Measurements from ENCODE around the gene ANKS1B. TPM values are rescaled to one million over a fixed set of nuclear protein-coding genes. Genes with fewer than 3 reads are reported as not detected.

Gene ANKS1B
- total and polyA plus RNA-seq, 2 experiments from 2014 or later, result 1.8 to 1.9 TPM

DNA sequence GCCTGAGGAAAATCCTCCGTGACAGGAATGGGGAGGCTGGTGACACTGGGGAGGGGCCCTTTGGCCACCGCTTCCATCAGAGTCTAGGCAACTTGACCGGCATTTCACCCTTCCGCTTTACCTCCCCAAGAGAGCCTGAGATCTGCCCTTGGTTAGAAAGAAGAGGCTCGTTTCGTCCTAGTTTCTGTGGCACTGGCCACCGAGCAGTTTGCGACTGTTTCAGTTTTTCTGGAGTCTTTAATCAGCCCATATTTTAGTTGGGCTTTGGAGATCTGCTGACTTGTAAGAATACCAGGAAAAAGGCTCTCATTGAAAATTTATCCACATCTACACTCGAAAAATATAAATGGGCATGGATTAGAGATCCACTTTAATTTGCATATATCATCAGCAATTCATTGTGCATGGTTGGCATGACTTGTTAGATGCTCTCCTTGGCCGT is 414 bp upstream of the ANKS1B start:
- TF ChIP-seq, protein P1, sequence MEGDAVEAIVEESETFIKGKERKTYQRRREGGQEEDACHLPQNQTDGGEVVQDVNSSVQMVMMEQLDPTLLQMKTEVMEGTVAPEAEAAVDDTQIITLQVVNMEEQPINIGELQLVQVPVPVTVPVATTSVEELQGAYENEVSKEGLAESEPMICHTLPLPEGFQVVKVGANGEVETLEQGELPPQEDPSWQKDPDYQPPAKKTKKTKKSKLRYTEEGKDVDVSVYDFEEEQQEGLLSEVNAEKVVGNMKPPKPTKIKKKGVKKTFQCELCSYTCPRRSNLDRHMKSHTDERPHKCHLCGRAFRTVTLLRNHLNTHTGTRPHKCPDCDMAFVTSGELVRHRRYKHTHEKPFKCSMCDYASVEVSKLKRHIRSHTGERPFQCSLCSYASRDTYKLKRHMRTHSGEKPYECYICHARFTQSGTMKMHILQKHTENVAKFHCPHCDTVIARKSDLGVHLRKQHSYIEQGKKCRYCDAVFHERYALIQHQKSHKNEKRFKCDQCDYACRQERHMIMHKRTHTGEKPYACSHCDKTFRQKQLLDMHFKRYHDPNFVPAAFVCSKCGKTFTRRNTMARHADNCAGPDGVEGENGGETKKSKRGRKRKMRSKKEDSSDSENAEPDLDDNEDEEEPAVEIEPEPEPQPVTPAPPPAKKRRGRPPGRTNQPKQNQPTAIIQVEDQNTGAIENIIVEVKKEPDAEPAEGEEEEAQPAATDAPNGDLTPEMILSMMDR (IDR thresholded peaks at IDR 0.05; ENCODE audit: low read depth, low read length), result no peak
- peak overlapping the region; percentile 48 for H3K4me3 ChIP-seq
- no peak overlapping the region for H3K27ac ChIP-seq
- H3K4me1 ChIP-seq (ENCODE audit: low read depth), result peaks cover 7% of the 10 kb centered on the region
- no peaks in the 10 kb centered on the region for H3K36me3 ChIP-seq
- no peak for DNase-seq (ENCODE audit: low read depth in 1 of 2, low spot score in 1 of 2)
- H3K27me3 ChIP-seq, result peaks cover 50% of the 10 kb centered on the region
- H3K9me3 ChIP-seq (ENCODE audit: low read depth), result no peaks in the 10 kb centered on the region

DNA sequence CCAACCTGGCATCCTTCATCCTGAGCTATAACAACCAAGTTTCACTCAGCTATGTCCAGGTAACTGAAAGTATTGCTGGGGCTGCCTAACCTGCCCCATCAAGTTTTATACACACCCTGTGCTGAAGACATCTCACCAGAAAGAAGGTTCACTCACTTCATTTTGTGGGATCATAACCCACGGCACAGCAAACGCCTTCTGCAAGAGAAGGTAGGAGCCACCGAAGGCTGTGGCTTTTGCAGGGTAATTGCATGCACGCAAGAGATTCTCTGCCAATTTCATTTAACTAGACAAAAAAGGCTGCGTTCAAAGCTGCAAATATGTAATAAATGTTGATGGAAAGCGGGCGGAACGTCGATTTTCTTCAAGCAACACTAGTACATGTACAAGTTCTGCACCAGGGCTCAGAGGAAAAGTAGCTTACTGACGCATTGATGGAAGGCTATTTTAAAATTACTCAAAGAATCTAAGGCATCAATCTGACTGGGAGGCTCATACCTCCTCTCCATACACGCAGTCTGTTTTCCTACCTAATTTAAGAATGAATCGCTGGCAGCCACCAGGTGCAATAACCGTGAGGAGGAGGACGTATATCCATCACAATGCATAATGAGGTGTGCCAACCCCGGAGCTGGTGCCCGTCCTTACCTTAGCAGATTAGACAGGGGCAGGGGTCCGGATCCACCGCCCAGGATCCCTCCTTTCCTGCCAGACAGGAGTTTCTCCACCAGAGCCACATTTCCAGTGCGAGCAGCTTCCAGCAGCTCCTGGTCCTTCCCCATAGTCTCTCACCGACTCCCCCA is 1.1 kb downstream of the ANKS1B start:
- peak overlapping the region; percentile 40 for H3K4me3 ChIP-seq
- H3K36me3 ChIP-seq, result no peaks in the 10 kb centered on the region
- TF ChIP-seq, protein P1 (IDR thresholded peaks at IDR 0.05; ENCODE audit: low read depth, low read length), result no peak
- peaks cover 56% of the 10 kb centered on the region for H3K27me3 ChIP-seq
- H3K9me3 ChIP-seq (ENCODE audit: low read depth), result no peaks in the 10 kb centered on the region
- H3K27ac ChIP-seq, result no peak overlapping the region
- peaks cover 7% of the 10 kb centered on the region for H3K4me1 ChIP-seq (ENCODE audit: low read depth)
- peak in 1 of 2 donors; percentile 7 for DNase-seq (ENCODE audit: low read depth in 1 of 2, low spot score in 1 of 2)

DNA sequence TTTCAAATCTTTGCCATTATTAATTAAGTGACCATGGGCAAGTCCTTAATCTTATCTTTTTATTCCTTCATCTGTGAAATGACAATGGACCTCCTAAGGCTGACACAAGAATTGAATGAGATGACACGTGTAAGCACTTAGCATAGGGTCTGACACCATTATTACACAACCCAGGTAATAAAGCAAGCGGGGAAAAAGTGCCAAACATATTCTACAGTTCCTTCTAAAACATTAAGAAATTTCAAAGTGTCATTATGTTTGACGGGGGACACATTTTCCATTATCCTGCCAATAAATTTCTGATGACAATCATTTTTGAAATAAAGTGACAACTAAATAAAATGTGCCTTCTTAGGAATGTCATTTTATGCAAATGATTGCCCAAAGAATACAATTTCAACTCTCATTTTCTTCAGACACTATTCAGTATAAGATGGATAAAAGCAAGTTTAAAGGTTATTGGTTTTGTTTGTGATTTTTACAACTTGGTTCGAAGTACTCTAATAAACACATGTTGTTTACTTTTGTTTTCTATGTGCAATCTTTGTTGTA is 3.0 kb downstream of the ANKS1B start:
- Histone ChIP-seq H3K4me1 (ENCODE audit: low read depth) (peaks cover 7% of the 10 kb centered on the region), H3K9me3 (ENCODE audit: low read depth) (no peaks in the 10 kb centered on the region), H3K36me3 (no peaks in the 10 kb centered on the region), H3K27ac (no peak overlapping the region), H3K27me3 (peaks cover 56% of the 10 kb centered on the region), H3K4me3 (no peak overlapping the region)
- no peak for DNase-seq (ENCODE audit: low read depth in 1 of 2, low spot score in 1 of 2)
- TF ChIP-seq, protein P1 (IDR thresholded peaks at IDR 0.05; ENCODE audit: low read depth, low read length), result no peak

DNA sequence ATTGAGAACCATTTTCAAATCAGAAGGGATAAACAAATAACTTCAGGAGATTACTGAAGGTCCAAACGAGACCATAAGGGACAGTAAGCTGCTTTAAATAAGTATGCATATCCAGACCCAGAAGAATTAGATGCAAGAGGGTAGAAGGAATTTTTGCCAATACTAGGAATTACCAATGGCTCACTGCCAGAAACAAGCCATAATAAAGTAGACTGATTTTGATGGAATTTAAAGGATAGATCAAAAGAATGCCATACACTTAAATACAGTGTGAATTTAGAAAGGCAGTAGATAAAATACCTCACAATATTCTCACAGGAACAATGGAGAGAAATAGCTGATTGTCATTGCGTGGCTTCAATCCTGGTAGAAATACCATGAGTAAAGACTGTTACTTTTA is 5.3 kb downstream of the ANKS1B start:
- Histone ChIP-seq H3K4me3 (no peak overlapping the region), H3K9me3 (ENCODE audit: low read depth) (no peaks in the 10 kb centered on the region), H3K27me3 (peaks cover 45% of the 10 kb centered on the region), H3K36me3 (no peaks in the 10 kb centered on the region), H3K27ac (no peak overlapping the region), H3K4me1 (ENCODE audit: low read depth) (no peaks in the 10 kb centered on the region)
- TF ChIP-seq, protein P1 (IDR thresholded peaks at IDR 0.05; ENCODE audit: low read depth, low read length), result no peak
- no peak for DNase-seq (ENCODE audit: low read depth in 1 of 2, low spot score in 1 of 2)

DNA sequence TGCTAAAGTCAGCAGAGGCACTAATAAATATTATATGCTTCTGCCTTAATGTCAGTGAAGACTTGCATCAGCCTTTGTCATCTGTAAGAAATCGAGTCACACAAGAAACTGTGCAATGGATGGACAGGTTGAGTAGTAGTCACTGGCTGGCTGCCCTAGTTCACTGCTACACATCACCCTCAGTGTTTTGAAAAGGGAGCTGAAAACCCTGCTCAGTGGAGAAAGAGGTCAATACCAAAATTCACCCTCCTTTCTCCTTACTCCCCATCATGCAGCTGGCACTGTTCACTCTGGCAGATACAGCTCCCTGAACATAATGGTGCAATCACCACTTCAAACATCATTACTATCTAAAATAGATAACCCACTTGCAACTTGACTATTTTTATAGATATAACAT is 6.6 kb downstream of the ANKS1B start:
- Histone ChIP-seq H3K4me3 (no peak overlapping the region), H3K27ac (no peak overlapping the region), H3K27me3 (peaks cover 36% of the 10 kb centered on the region), H3K36me3 (no peaks in the 10 kb centered on the region), H3K9me3 (ENCODE audit: low read depth) (no peaks in the 10 kb centered on the region), H3K4me1 (ENCODE audit: low read depth) (no peaks in the 10 kb centered on the region)
- TF ChIP-seq, protein P1 (IDR thresholded peaks at IDR 0.05; ENCODE audit: low read depth, low read length), result no peak
- DNase-seq (ENCODE audit: low read depth in 1 of 2, low spot score in 1 of 2), result no peak
